CD4-positive, alpha-beta T cell (primary cell): ENCODE data around the gene PVALEF. TPM values are rescaled to one million over a fixed set of nuclear protein-coding genes. Genes with fewer than 3 reads are reported as not detected.

Experiments used
- ATAC-seq: fragments of 200-7000 bp; cut with Tn5 transposase; one replicate; pipeline ENCODE4 v1.10.0; 2022; ENCODE audit warnings: mild to moderate bottlenecking; ENCODE audit not compliant: poor library complexity
- CTCF ChIA-PET: fragments of 350-600 bp; sonication (Branson Sonifier 250); formaldehyde crosslinking; loops from one replicate; lab custom pipeline; 2021; ENCODE audit warnings: antibody characterized with exemption, inconsistent platforms; lab: Charles Lee
- POLR2A ChIA-PET: fragments of 350-600 bp; sonication (Branson Sonifier 250); formaldehyde crosslinking; loops from one replicate; lab custom pipeline; 2021; ENCODE audit warnings: antibody characterized with exemption, inconsistent platforms; lab: Charles Lee
- DNase-seq, 14 experiments: peaks; one replicate each; pipeline ENCODE4 v3.0.0-alpha.2; 2013 to 2020; ENCODE audit warnings: mixed read lengths in 2 of 14
- H3K27ac ChIP-seq, 2 donors: one replicate each; pipeline versions ENCODE4 v1.5.1 to v1.7.0; 2013; ENCODE audit warnings: low read length in 2 of 2, low read depth in 1 of 2, mild to moderate bottlenecking in 1 of 2
- H3K27me3 ChIP-seq, 2 experiments: 1 replicate in 1 of 2; 2 replicates in 1 of 2; pipeline versions ENCODE4 v1.6.1 to v1.7.0; 2013; ENCODE audit warnings: low read length in 2 of 2, control low read depth in 1 of 2, mild to moderate bottlenecking in 1 of 2, moderate library complexity in 1 of 2; ENCODE audit not compliant: insufficient read depth in 2 of 2, control insufficient read depth in 1 of 2
- H3K36me3 ChIP-seq: one replicate; pipeline ENCODE4 v1.6.1; 2013; ENCODE audit warnings: low read length, control low read depth; ENCODE audit not compliant: insufficient read depth
- H3K4me1 ChIP-seq: one replicate; pipeline ENCODE4 v1.6.1; 2013; ENCODE audit warnings: low read length, control low read depth; ENCODE audit not compliant: insufficient read depth
- H3K4me3 ChIP-seq: one replicate; pipeline ENCODE4 v1.5.1; 2013; ENCODE audit warnings: mild to moderate bottlenecking, low read length, moderate library complexity
- H3K9me3 ChIP-seq, 2 experiments: 1 replicate in 1 of 2; 2 replicates in 1 of 2; pipeline versions ENCODE4 v1.6.1 to v1.7.0; 2013; ENCODE audit warnings: low read length in 2 of 2, mild to moderate bottlenecking in 2 of 2, control low read depth in 1 of 2, moderate library complexity in 1 of 2; ENCODE audit not compliant: control insufficient read depth in 1 of 2, insufficient read depth in 1 of 2
- H3K27ac Mint-ChIP-seq: one replicate; pipeline ENCODE4 v1.8.0; 2020; ENCODE audit warnings: mixed read lengths
- H3K27me3 Mint-ChIP-seq: one replicate; pipeline ENCODE4 v1.8.0; 2021; ENCODE audit warnings: mixed read lengths
- H3K36me3 Mint-ChIP-seq: one replicate; pipeline ENCODE4 v1.8.0; 2021; ENCODE audit warnings: low read depth, mixed read lengths
- H3K4me1 Mint-ChIP-seq: one replicate; pipeline ENCODE4 v1.8.0; 2021; ENCODE audit warnings: low read depth, mixed read lengths
- H3K4me3 Mint-ChIP-seq: one replicate; pipeline ENCODE4 v1.8.0; 2020; ENCODE audit warnings: mild to moderate bottlenecking, mixed read lengths
- H3K9me3 Mint-ChIP-seq: one replicate; pipeline ENCODE4 v1.8.0; 2020; ENCODE audit warnings: mixed read lengths
- intact Hi-C, 2 experiments: fragments of 100-400 bp; cut with DNase I in 1 of 2; cut with micrococcal nuclease in 1 of 2; formaldehyde crosslinking; loops; one replicate each; pipeline versions ENCODE4 v1.15.1 to v1.9.0; 2023 to 2025; cut with DNase I, micrococcal nuclease
- total RNA-seq, 174 experiments: library from RNA in 2 of 174; stranded (reverse) in 2 of 174; gene quantifications; one replicate each; pipeline ENCODE4 v1.2.3 and lab custom pipeline; 2021 to 2026
- TF ChIP-seq, protein P1 (sequence below): fragments of 200-600 bp; IDR thresholded peaks from one replicate; pipeline ENCODE4 v1.8.0; 2022; ENCODE audit warnings: antibody characterized with exemption, mild to moderate bottlenecking

PVALEF gene
- total RNA-seq, 2 experiments from 2014 or later, result not detected

DNA sequence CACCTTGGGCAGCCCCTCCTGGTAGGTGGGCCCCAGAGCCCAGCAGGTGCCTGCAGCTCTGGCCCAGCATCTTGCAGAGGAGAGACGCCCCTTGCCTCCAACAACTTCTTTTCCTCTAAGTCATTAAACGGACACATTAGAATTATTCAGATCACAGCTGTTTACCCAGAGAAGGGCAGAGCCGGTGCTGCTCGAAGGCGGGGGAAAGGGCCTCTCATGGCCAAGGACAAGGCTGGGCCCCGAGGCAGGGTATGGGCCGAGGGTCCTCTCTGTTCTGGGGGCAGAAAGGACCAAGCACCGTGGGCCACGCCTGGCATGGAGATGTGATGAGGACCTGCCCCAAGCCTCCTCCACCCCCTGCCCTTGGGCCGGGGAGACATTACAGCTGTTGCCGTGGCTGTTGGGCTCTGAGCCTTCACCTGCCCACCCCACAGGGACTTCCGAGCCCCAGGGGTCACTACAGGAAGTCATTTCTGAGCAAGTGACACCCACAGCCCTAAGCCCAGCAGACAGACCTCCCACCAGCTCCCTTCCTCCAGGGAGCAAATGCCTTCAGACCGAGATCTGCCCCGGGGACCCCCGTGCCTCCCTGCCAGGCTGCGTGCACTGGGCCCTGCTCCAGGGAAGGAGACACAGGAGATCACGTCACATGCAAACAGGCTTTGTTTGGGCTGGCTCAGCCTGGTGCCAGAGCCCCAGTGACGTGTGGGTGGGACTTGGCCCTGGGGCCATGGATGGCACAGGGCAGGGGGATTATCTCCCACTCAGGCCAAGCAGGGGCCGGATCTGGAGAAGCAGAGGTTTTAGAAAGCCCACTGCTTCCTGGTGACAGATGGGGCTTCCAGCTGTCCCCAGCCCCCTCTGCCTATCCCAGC, 699 bp upstream of the PVALEF start:
- CTCF ChIA-PET, result interaction anchor here (0.5 kb wide), 1 partner anchor 12 kb away, joined by 3 read pairs; no protein-coding TSS in a partner anchor
- Histone ChIP-seq H3K9me3 (peaks cover 0 to 42% of the 10 kb centered on the region in 2 experiments), H3K4me3 (no peak overlapping the region), H3K27me3 (peaks cover 31 to 32% of the 10 kb centered on the region in 2 experiments), H3K4me1 (peaks cover 22% of the 10 kb centered on the region), H3K27ac (no peak overlapping the region), H3K36me3 (no peaks in the 10 kb centered on the region)
- ATAC-seq, result no peak
- POLR2A ChIA-PET, result no interaction called here
- no peak for DNase-seq
- peak overlapping the region; percentile 20 for H3K4me3 Mint-ChIP-seq
- intact Hi-C loops, result no loop called here
- H3K27me3 Mint-ChIP-seq, result peaks cover 24% of the 10 kb centered on the region
- no peak overlapping the region for H3K27ac Mint-ChIP-seq
- H3K4me1 Mint-ChIP-seq, result peaks cover 4% of the 10 kb centered on the region
- TF ChIP-seq, protein P1, sequence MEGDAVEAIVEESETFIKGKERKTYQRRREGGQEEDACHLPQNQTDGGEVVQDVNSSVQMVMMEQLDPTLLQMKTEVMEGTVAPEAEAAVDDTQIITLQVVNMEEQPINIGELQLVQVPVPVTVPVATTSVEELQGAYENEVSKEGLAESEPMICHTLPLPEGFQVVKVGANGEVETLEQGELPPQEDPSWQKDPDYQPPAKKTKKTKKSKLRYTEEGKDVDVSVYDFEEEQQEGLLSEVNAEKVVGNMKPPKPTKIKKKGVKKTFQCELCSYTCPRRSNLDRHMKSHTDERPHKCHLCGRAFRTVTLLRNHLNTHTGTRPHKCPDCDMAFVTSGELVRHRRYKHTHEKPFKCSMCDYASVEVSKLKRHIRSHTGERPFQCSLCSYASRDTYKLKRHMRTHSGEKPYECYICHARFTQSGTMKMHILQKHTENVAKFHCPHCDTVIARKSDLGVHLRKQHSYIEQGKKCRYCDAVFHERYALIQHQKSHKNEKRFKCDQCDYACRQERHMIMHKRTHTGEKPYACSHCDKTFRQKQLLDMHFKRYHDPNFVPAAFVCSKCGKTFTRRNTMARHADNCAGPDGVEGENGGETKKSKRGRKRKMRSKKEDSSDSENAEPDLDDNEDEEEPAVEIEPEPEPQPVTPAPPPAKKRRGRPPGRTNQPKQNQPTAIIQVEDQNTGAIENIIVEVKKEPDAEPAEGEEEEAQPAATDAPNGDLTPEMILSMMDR, result no peak
- no peaks in the 10 kb centered on the region for H3K36me3 Mint-ChIP-seq
- no peaks in the 10 kb centered on the region for H3K9me3 Mint-ChIP-seq

DNA sequence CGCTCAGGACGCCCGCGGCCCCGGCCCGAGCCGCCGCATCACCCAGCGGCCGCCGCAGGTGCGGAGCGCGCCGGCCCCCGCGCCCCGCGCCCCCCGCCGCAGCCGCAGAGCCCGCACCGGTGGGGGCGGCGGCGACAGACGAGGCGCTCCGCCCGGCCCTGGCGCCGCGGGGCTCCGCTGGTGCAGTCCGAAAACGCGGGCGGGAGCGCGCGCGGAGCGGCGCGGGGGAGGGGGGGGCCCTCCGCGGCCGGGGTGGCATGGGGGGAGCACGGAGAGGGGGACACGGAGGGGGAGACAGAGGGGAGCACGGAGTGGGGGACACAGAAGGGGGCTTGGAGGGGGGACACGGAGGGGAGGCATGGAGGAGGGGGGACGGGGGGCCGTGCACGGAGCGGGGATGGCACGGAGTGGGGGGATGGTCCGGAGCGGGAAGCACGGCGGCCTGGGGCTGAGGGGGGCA, 756 bp downstream of the PVALEF start, which contains the start of gene AATK:
Gene AATK, minus strand, starts transcription at position 189 of the 460 bp plus-strand sequence. CDS start 229 bp downstream, outside the sequence.
- TF ChIP-seq, protein P1, result no peak
- DNase-seq (no peak), ATAC-seq (no peak)
- Mint-ChIP-seq H3K4me3 (no peak within 1 kb of the TSS), H3K9me3 (no peaks in the 10 kb centered on the region), H3K36me3 (no peaks in the 10 kb centered on the region), H3K27me3 (peaks cover 22% of the 10 kb centered on the region), H3K4me1 (peaks cover 4% of the 10 kb centered on the region), H3K27ac (no peak within 1 kb of the TSS)
- Histone ChIP-seq H3K36me3 (no peaks in the 10 kb centered on the region), H3K27me3 (peaks cover 24 to 28% of the 10 kb centered on the region in 2 experiments), H3K27ac (no peak within 1 kb of the TSS), H3K9me3 (peaks cover 0 to 42% of the 10 kb centered on the region in 2 experiments), H3K4me3 (no peak within 1 kb of the TSS), H3K4me1 (peaks cover 11% of the 10 kb centered on the region)
- ChIA-PET POLR2A (no interaction called here), CTCF (no interaction called here)
- intact Hi-C loops, result no loop called here

DNA sequence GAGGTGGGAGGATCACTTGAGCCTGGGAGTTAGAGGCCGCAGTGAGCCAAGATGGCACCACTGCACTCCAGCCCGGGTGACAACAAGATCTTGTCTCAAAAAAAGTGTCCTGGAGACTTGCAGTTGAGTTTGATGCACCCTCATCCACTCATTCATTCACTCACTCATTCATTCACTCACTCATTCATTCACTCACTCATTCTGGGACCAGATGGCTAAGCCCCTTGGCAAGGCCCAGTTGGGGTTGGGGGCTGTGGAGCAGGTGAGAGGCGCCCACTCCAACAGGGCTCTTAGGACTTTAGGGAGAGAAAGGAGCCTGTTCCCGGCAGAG, 1.9 kb downstream of the PVALEF start:
- DNase-seq (no peak), ATAC-seq (no peak)
- intact Hi-C loops, result no loop called here
- Mint-ChIP-seq H3K27ac (no peak overlapping the region), H3K36me3 (no peaks in the 10 kb centered on the region), H3K4me1 (peaks cover 4% of the 10 kb centered on the region), H3K9me3 (no peaks in the 10 kb centered on the region), H3K4me3 (peak overlapping the region; percentile 25), H3K27me3 (peaks cover 17% of the 10 kb centered on the region)
- no peaks in the 10 kb centered on the region for H3K36me3 ChIP-seq
- peaks cover 11% of the 10 kb centered on the region for H3K4me1 ChIP-seq
- H3K27me3 ChIP-seq, result peaks cover 22 to 28% of the 10 kb centered on the region in 2 experiments
- ChIA-PET POLR2A (no interaction called here), CTCF (no interaction called here)
- TF ChIP-seq, protein P1, result no peak
- peaks cover 0 to 35% of the 10 kb centered on the region in 2 experiments for H3K9me3 ChIP-seq
- H3K4me3 ChIP-seq, result no peak overlapping the region
- H3K27ac ChIP-seq, result no peak overlapping the region
